Heart left ventricle (tissue), 13 donors: Measurements from ENCODE around the gene RALGPS1.

ENCODE experiments used
- POLR2A ChIP-seq, 2 donors: fragments of 450-650 bp; IDR thresholded peaks; one replicate each; pipeline ENCODE4 v1.6.1; 2017; ENCODE audit warnings: antibody characterized with exemption in 2 of 2, mild to moderate bottlenecking in 2 of 2, moderate library complexity in 2 of 2
- TF ChIP-seq, protein P1 (sequence below), 12 donors: fragments of 200-600 bp; sonication (generic) in 4 of 12; IDR thresholded peaks; one replicate each; pipeline versions ENCODE4 v1.5.0 to v1.8.0; 2018 to 2022; ENCODE audit warnings: antibody characterized with exemption in 12 of 12, mild to moderate bottlenecking in 5 of 12
- donor health status: ischemic (EF 13 %, LVEDD 7.1; RV severe dilation, severe dysfunction).
- donor health status: DM: no; HTN: yes; CAD: no.
- donor health status: DM: no; HTN: no; CAD: no.
- donor health status: ischemic (EF 25% LVEDD 6.9; RV normal size, moderate dysfunction).
- donor health status: ischemic (EF 25% LVEDD 5.7; RV mildly dilated, moderate dysfunction).
- donor health status: ischemic (EF 35%, LVEDD 5.7; RV mildly dilated, moderate dysfunction).
- donor health status: nonischemic (EF 11% LVEDD 7.7; RV severe dilation, severe dysfunction).
- donor health status: DM: yes; HTN: yes; CAD: no.
- donor health status: PGD.
- donor health status: ischemic (EF 29% LVEDD 5.4; RV normal size, mild dysfunction).
- donor health status: nonischemic (EF 23%, LVEDD 6.1; RV moderate dilation, normal function).

DNA sequence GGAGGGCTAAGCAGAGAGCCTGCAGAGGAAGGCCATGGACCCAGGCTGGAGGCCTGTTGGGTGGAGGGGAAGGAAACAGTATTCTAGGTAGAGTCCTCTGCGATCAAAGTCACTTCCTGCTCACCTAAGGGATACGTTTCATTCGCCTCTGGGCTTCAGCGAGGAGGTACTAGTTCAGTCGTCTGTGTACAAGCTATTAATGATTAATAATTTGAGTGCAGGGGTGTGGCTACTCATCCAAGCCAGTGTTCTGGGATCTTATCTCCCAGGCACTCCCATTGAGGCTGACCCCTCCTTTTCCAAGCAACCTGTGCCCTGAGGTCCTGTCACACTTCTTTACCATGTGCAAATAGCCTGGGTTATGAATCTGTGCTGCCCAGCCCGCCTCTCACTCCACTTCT lies 25.2 kb downstream of the RALGPS1 start:
- TF ChIP-seq, protein P1, sequence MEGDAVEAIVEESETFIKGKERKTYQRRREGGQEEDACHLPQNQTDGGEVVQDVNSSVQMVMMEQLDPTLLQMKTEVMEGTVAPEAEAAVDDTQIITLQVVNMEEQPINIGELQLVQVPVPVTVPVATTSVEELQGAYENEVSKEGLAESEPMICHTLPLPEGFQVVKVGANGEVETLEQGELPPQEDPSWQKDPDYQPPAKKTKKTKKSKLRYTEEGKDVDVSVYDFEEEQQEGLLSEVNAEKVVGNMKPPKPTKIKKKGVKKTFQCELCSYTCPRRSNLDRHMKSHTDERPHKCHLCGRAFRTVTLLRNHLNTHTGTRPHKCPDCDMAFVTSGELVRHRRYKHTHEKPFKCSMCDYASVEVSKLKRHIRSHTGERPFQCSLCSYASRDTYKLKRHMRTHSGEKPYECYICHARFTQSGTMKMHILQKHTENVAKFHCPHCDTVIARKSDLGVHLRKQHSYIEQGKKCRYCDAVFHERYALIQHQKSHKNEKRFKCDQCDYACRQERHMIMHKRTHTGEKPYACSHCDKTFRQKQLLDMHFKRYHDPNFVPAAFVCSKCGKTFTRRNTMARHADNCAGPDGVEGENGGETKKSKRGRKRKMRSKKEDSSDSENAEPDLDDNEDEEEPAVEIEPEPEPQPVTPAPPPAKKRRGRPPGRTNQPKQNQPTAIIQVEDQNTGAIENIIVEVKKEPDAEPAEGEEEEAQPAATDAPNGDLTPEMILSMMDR (IDR thresholded peaks at IDR 0.05): no peak
- no peak for TF ChIP-seq POLR2A (IDR thresholded peaks at IDR 0.05)
